Endometrial microvascular endothelial cells (primary cell): ENCODE data around the gene PRSS48. TPM values are rescaled to one million over a fixed set of nuclear protein-coding genes. Genes with fewer than 3 reads are reported as not detected.
"Not testable (repeated sequence)": the region's sequence is repeated elsewhere in the genome, so short reads cannot be mapped to it uniquely, and the experiment has no call there.

Experiments
- in situ Hi-C: cut with HindIII; loops from 2 replicates; pipeline ENCODE4 v1.10.0; 2017; ENCODE audit warnings: low sequenced_read_pairs, low pct_unique_long_range_greater_than_20kb; ENCODE audit errors: inconsistent ontology term
- total RNA-seq: library from RNA; depleted of rRNA; stranded (reverse); fragments of >200 nt; gene quantifications from one replicate; pipeline ENCODE4 v1.2.3, GENCODE V29; 2015; ENCODE audit errors: inconsistent ontology term

PRSS48 gene
- total RNA-seq, 1 donor from 2014 or later: not detected

GRCh38 chr4:151257704-151258103 is 19.3 kb upstream of the PRSS48 start:
- in situ Hi-C loops: no loop called here

GRCh38 chr4:151259752-151260151 is 17.2 kb upstream of the PRSS48 start:
- in situ Hi-C loops: no loop called here

- in situ Hi-C loops: no loop called here
Measured at GRCh38 chr4:151260526-151260925, 16.4 kb upstream of the PRSS48 start.

- in situ Hi-C loops: no loop called here
Measured at GRCh38 chr4:151263455-151263854, 13.5 kb upstream of the PRSS48 start.

- in situ Hi-C loops: no loop called here
Measured at GRCh38 chr4:151266497-151266896, 10.5 kb upstream of the PRSS48 start.

GRCh38 chr4:151267104-151267503 is 9.9 kb upstream of the PRSS48 start:
- in situ Hi-C loops: no loop called here

GRCh38 chr4:151267822-151268535 is 9.0 kb upstream of the PRSS48 start:
- in situ Hi-C loops: no loop called here

GRCh38 chr4:151268905-151269304 is 8.1 kb upstream of the PRSS48 start:
- in situ Hi-C loops: not testable (repeated sequence)

GRCh38 chr4:151284534-151285245 is 7.7 kb downstream of the PRSS48 start:
- in situ Hi-C loops: no loop called here

- in situ Hi-C loops: no loop called here
Measured at GRCh38 chr4:151287409-151287808, 10.4 kb downstream of the PRSS48 start.

GRCh38 chr4:151291485-151291884 is 14.5 kb downstream of the PRSS48 start:
- in situ Hi-C loops: no loop called here

GRCh38 chr4:151292038-151292437 is 15.1 kb downstream of the PRSS48 start:
- in situ Hi-C loops: no loop called here

- in situ Hi-C loops: no loop called here
Measured at GRCh38 chr4:151294833-151295496, 18.0 kb downstream of the PRSS48 start.

GRCh38 chr4:151296227-151296626 is 19.3 kb downstream of the PRSS48 start:
- in situ Hi-C loops: no loop called here

- in situ Hi-C loops: no loop called here
Measured at GRCh38 chr4:151297170-151297569, 20.2 kb downstream of the PRSS48 start.

- in situ Hi-C loops: no loop called here
Measured at GRCh38 chr4:151302432-151302831, 25.5 kb downstream of the PRSS48 start.

GRCh38 chr4:151304226-151304625 is 27.3 kb downstream of the PRSS48 start:
- in situ Hi-C loops: no loop called here

- in situ Hi-C loops: no loop called here
Measured at GRCh38 chr4:151304755-151305154, 27.8 kb downstream of the PRSS48 start.

- in situ Hi-C loops: no loop called here
Measured at GRCh38 chr4:151310124-151310728, 33.3 kb downstream of the PRSS48 start.
